ENCODE measurements around the gene SSPN.

The SSPN gene

DNA sequence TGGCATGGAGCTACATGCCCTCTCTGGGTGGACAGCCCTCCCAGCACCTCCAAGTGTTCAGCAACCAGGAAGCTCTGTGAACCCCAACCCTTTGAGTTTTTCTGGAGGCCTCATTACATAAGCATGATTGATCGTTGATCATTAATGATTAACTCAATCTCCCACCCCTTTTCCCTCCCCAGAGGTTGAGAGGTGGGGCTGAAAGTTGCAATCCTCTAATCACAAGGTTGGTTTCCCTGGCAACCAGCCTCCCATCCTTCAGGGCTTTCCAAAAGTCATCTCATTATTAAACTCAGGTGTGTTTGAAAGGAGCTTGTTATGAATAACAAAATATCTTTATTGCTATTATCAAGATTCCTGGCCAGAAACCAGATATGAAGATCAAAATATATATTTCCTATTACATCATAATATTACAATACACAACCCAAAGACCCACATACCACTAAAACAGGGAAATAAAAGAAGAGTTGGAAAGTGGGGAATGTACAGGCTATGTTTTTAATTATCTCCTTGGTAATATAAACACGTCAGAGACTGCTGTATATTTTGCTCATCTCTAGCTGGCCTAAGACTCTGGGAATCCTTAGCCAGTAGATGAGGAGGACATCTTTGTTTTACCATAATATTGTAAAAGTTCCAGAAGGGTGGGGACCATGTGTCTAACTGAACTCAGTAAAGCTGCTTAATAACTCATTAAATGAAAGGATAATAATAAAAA is 73.6 kb downstream of the SSPN start:
- peak; percentile 58 for DNase-seq

DNA sequence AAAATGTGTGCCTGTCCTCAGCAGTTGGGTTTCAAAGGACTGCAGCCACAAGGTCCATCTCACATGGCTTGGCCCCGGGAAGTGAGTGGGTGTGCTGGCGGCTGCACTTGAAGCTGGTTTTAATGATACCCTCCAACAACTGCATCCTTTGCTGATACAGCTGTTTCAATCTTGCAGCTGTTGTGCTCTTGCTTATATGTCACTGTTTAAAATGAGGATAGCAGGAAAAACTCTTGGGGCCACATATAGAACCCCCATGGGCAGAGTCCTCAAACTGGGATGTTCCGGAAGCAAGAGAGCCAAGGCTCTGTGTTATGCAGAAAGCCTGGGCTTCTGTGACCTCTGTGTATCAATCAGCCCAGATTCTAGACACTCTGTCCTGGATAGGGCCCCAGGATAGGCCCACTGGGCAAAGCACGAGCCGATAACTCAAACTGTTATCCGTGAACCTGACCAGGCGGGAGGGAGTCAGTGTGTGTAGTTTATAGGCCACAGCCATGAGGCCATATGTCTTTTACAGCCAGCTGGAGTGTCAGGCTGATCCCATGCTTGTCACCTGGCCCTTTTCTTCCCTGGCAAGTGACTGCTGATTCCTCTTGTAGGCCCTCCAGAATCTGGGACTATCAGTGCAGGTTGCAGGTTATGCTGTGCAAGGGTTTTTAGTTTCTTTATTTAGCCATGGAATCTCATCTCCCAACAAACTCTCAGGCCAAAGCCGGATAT is 74.3 kb downstream of the SSPN start:
- DNase-seq, result no peak

DNA sequence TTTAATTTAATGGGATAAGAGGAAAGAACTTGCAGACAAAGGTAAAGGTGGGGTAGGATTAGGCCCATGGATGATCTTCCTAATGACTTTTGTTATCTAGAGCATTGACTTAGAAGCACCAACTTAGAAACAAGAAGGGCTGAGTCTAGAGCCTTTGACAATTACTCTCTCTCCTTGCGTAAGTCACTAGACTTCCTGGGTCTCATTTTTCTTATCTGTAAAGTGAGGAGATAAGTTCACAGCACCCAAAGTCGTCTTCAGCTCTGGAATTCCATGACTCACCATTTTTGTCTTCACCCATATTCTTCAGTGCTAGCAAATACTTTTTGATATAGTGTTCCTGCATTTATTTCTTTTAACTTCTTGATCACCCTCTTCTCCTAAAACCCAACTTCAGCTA is 75.7 kb downstream of the SSPN start:
- peak; percentile 57 for DNase-seq

DNA sequence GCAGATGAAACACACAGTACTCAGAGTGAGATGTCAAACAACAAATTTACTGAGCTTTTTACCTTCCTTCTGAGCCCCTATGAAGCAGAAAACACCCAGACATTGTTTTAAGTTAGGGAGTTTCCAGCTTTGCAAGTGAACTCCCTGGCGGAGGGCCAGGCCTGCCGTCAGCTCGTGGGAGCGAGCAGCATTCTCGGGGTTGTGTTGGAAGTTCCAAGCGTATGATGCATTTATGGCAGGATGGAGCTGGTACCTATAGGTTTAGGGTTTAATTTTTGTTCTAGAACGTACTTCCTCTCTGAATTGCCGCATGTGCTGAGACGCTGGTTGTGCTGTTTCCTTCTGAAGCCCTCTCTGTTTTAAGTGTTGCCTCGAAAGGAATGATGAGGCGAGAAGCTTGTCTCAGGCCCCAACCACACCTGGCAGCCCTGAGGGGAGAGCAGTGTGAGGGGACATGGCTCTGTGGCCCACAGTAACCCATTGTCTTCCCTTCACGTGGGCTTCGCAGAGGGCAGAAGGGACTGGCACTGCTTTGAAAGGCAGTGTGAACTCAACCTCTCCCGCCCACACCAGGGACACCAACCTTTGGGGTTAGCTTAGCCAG is 76.6 kb downstream of the SSPN start:
- DNase-seq, result peak; percentile 91

DNA sequence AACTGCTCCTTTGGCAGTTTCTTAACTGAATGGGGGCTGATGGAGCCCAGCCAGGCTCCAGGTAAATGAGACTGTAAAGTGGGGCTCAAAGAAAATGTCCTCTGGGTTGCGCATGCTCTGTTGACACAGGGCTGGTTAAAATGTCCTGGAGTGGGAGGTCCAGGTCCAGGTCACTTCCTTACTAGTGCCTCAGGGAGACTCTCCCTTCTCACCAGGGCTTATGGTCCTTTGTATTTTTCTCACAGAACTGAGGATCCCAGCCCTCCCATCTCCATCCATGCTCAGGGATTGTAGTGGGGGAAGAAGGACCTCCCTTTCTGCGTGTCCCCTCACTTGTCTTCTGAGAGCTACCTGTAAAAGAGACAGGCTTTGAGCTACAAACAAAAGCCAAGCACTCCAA is 77.5 kb downstream of the SSPN start:
- no peak for DNase-seq

DNA sequence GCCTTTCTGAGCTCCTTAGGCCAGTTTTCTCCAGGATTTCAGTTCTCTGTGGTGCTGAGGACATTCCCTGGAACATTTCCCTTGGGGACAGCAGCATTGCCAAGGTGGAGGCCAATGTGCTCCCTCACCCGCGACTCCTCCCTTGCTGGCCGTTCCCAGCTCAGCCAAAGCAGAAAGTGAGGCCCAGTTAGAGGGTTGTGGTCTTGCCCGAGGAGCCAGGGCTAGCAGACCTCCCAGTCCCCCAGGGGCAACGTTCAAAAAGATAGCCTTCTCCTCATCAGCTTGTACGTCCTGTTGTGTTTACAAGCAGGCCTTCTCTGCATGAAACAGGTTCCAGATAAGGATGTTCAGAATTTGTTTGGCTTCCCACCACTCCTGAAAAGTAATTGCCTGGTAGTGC is 78.4 kb downstream of the SSPN start:
- no peak for DNase-seq

DNA sequence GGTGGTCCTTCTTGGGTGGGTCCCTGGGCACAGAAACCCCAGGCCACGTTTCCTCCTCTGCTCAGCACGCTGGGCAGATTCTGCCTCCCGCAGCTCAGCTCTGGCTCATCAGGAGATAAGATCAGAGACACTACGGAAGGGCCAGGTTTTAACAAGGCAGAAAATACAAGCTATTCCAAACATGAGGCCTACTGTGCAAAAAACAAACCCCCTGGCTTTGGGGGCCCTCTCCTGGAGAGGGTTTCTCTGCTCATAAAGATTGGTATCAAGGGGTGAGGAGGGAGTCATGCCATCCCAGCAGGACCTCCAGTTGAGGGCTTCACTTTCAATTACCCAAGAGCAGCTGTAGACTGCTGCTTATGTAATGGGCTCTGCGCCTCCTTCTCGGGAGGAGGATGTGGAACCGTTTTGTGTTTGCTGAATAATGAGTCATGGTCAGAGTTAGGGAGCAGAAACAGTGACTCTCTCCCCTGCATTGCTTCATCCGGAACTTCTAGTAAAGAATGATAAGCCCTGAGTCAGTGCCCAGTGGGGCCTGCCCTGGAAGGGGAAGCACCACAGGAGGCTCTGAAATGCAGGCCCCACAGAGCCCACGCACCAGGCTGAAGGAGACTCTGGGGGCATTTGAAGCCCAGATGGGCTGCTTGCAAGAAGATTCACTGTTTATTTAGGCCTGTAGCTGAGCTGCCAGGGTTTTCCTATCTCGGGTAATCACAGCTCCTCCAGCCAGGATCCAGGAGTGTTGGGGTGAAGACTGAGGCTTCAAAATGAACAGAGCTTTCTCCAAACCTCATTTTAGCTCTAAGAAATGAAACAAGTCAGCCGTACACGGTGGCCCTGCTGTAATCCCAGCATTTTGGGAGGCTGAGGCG is 79.3 kb downstream of the SSPN start:
- peak; percentile 99 for DNase-seq

DNA sequence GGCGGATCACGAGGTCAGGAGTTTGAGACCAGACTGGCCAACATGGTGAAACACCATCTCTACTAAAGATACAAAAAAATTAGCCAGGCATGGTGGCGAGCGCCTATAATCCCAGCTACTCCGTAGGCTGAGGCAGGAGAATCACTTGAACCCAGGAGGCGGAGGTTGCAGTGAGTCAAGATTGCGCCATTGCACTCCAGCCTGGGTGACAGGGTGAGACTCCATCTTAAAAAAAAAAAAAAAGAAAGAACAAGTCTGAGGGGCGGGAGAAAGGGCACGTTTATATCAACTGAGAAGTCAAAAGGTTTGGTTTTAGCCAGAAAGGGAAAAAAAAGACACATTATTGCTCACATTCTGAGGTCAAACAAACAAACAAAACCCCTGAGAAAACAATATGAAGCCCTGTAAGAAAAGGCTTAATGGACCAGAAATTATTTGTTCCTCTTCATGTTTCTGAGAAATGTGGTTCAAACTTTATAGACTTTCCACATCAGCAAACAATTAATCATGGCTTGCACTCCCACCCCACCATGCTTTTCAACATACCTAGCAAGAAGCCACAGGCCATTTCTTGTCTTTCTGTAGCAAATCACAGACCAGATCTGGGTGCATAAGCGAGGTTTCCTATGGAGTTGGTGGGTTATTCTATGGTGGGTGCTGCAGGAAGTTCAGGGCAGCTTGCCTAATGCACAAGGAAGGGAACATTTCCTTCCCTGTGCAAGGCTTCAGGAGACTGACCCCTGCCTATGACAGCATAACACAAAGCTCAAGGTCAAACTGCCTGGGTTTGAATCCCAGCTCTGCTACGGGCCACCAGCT is 80.1 kb downstream of the SSPN start:
- no peak for DNase-seq

DNA sequence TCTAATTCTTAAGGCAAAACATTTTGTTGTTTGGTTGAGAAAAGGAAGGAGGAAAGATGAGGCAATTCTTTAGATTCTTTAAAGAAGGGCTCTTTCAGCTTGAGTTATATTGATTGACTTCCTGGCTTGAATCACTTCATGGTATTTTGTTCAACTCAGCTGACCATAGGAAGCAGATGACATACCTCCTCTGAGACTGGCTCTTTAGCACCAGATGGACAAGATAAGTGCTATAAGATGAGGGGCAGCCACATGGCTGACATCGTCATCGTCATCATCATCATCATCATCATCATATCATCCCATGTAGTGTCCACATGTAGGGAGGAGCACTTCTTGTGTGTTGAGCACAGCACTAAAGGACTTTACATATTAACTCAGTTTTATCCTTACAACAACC is 81.3 kb downstream of the SSPN start:
- no peak for DNase-seq

DNA sequence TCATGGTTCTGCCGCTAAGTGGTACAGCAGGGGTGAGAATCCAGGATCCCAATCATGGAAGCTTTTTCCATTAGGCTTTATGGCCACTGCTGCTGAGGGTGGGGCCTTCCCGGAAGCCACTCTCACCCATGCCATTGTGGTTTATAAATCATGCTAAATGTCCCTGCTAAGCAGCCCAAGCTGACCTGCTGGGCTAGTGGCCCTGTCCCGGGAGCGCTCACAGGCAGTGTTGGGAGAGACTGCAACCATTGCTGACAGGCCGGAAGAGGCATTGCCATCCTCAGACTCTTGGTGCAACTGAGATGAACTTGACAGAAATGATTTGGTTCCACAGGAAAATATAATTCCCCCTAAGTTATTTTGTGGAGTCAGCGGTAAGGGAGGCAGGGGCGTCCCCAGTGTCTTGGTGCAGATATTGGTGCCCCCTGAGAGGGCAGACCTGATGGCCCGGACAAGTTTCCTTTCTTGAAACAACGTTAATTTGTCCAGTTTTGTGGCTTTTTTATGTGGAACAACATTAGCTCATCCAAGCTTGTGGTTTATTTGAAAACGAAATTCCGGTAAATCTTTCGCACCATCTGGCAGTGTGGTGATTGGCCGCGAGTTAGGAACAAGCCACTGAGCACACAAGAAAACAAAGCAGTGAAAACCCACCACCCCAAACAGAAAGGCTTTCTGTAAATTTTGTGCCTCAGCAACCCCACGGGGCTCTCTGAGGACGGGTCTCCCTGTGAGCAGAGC is 82.3 kb downstream of the SSPN start:
- no peak for DNase-seq

DNA sequence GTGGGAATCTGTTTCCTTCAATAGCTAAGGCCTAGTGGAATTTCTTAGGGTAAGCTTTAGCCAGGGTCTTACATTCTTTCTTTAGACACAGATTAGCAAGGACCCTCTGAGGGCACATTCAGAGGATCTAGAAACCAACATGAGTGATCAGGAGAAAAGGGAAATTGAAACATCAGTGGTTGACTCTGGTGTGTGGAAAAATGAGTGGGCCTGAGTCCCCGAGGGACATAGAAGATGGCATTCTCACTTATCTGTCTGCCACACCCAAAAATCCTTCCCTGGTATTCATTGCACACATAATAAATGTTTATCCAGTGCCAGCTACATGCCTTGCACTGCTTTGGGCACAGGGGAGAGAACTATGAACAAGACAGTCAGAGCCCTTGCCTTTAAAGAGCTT is 82.9 kb downstream of the SSPN start:
- DNase-seq, result no peak

DNA sequence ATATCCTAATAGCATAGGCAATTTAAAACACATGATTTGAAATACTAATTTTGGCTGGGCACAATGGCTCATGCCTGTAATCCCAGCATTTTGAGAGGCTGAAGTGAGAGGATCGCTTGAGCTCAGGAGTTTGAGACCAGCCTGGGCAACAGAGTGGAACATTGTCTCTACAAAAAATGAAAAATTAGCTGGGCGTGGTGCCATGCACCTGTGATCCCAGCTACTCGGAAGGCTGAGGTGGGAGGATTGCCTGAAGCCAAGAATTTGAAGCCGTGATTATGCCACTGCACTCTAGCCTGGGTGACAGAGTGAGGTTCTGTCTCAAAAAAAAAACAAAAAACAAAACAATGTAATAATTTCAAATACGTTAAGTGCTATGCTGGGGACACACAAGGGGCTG is 83.3 kb downstream of the SSPN start:
- DNase-seq, result no peak

DNA sequence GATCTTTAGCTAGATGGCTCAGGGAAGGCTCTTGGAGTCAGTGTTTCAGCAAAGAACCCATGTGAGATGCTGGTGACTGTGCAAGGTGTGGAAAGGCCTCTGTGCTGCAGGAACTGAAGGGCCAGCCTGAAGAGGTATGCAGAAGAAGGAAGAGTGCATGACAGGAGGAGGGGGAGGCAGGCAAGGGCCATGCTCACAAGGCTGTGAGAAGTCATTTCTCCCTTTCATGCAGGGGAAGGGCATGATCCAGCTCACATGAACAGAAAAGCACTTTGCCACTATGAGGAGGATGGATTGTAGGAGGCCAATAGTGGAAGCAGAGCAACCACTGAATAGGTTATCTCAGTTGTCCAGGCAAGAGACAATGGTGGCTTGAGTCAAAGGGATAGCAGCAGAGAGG is 83.7 kb downstream of the SSPN start:
- no peak for DNase-seq

DNA sequence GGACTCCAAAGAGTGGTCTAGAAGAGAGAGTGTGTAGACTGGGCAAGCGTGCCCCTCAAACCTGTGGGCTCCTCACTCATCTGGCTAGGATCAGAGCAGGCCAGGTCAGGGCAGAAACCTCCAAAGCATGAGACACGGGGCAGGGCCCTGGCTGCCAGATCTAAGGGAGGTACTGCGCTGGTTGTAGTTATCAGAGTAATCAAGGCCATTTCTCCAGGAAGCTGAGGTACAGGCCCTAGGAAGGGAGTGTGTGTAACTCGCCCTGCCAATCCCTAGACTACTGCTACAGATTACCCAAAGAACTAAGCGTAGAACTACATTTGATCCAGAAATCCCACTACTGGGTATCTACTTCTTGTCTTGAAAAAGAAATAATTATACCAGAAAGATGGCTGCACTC is 84.5 kb downstream of the SSPN start:
- DNase-seq, result no peak

DNA sequence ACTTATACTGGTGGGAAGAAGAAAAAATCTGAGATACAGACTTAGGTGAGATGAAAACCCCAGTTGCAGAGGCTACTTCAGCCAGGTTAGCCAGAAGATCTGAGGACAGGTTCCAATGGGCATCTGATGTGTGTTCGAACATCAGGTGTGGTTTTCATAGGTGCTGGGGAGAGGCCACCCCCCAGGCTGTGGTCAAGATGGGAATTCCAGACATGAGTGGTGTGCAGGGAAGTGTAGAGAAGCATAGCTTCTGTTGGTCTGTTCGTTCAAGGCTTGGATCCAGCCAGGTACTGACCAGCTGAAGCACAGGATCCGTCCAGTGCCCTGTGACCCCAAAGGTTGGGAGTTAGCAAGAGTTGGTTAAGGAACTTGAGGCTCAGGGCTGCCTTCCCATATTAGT is 85.5 kb downstream of the SSPN start:
- DNase-seq, result no peak

DNA sequence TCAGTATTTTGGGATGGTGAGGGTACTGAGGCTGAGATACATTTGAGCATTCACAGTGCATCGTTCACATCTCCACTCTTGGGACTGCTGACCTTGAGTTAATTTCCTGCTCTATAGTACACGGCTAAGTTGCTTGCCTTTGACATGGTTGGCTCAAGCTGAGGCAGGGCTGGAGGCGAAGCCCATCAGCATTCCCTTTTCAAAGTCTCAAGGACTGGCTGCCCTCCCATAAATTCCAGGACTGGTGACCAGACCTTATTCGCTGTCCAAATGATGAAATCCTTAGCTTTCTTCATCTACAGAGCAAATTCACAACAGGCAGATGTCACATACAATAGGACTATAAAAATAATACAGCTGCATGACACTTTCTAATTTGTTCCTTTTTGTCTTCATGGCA is 85.9 kb downstream of the SSPN start:
- no peak for DNase-seq

DNA sequence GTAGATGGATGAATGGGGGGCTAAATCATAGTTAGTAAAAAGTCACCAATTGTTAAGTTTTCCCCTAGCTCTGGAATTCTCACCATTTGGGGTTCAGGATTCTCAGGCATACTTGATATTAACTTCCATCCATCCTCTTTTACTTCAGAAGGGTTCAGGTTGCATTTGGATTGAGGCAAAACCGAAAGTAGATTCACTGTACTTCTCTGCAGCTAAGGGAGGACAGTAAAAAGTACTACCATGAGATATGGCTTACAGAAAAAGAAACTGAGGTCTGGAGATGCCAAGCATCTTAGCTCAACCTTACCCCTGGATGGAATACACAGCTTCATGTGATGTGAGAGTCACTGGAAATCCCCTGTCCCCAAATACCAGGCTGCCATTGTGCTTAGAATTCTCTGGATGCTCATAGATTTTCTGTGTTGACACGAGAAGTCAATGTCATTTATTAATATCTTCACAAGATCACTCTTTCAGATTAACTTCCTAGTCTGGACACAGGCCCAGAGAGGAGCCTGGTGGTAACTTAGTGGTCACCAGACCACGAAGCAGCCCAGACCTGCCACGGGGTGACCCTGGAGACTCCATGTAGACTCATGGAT is 87.1 kb downstream of the SSPN start:
- DNase-seq, result no peak

DNA sequence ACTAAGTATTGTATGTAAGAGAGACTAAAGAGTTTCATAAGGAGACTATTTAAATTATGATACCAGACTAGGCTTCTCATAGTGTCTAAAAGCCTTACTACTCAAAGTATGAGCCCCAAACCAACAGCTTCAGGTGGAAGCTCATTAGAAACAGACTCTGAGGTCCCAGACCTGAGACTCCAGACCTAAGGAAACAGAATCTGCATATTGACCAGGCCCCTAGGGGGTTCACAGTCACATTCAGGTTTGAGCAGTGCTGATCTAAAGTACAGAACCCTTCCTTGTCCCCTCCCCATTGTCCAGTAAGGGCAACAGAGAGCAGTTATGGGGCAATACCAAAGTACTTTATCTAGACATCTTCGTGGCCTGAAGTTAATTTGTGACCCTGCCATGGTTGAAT is 87.7 kb downstream of the SSPN start:
- DNase-seq, result no peak

DNA sequence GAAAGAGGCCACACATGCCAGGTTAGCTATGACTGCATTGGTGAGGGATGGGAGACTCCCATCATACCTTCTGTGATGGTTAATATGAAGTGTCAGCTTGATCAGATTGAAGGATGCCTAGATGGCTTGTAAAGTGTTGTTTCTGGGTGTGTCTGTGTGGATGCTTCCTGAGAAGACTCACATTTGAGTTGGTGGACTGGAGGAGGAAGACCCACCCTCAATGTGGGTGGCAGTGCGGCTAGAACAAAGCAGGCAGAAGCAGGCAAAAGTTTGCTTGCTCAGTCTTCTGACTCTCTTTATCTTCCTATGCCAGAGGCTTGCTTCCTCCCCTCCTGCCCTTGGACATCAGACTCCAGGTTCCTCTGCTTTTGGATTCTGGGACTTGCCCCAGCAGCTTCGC is 88.2 kb downstream of the SSPN start:
- no peak for DNase-seq

DNA sequence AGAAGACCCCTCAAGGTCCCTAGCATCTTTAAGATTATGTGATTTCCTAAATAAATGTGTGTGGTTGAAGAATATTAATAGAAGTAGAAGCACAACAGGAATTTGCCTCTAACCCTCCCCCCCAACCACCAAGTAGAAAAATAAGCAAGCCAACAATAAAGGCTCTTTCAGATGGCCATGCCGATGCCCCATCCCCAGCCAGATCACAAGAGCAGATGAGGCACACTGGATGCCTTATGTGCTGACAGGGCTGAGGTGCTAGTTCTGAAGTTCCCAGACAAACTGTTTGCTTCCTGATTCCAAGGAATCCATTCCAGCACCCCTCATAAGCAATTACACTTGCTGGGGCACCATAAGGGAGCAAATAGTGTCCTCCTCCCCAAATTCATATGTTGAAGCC is 90.0 kb downstream of the SSPN start:
- DNase-seq, result no peak

DNA sequence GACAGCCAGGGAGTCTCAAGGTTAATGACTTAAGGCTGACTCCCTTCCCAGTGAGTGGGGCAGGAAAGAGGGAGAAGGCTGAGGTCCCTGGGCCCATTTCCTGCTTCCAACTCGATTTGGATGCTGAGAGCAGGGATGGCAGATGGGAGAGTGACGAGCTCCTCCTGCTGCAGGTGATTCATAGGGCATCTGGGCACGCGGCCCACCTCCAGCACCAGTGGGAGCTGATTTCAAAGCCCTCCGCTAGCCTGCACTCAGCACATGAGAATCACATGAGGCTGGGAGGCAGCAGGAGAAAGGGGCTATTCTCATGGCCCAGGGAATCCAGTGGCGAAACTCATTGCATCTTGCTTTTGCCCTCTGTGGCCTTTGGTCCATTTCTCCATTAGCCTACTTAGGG is 90.8 kb downstream of the SSPN start:
- DNase-seq, result no peak
